ENCODE data around the gene EME2.

DNA sequence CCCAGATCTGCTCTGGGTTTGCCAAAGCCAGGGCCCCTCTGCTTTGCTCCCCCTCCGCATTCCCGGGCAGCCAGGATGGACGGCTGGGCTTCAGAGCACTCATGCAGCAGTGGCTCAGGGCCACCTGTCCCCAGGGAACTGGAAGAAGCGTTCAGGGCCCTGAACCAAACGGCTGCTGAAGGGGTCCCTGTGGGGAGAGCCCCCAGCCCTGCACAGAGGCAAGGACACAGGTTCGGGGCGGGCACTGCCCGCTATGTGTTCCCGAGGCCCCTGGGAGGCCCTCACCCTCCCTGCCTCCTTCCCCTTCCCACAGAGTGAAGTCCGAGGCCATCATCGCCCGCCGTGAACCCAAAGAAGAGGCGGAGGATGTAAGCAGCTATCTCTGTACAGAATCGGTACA lies 11.7 kb upstream of the EME2 start:
- TF ChIP-seq, protein P1, sequence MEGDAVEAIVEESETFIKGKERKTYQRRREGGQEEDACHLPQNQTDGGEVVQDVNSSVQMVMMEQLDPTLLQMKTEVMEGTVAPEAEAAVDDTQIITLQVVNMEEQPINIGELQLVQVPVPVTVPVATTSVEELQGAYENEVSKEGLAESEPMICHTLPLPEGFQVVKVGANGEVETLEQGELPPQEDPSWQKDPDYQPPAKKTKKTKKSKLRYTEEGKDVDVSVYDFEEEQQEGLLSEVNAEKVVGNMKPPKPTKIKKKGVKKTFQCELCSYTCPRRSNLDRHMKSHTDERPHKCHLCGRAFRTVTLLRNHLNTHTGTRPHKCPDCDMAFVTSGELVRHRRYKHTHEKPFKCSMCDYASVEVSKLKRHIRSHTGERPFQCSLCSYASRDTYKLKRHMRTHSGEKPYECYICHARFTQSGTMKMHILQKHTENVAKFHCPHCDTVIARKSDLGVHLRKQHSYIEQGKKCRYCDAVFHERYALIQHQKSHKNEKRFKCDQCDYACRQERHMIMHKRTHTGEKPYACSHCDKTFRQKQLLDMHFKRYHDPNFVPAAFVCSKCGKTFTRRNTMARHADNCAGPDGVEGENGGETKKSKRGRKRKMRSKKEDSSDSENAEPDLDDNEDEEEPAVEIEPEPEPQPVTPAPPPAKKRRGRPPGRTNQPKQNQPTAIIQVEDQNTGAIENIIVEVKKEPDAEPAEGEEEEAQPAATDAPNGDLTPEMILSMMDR (conservative IDR thresholded peaks at IDR 0.05): no peak
- TF ChIP-seq EZH2 (IDR thresholded peaks at IDR 0.05; ENCODE audit: low read depth): no peak

All from PC-9 (cell line).